ENCODE results near the gene P2RY14.

The P2RY14 gene

DNA sequence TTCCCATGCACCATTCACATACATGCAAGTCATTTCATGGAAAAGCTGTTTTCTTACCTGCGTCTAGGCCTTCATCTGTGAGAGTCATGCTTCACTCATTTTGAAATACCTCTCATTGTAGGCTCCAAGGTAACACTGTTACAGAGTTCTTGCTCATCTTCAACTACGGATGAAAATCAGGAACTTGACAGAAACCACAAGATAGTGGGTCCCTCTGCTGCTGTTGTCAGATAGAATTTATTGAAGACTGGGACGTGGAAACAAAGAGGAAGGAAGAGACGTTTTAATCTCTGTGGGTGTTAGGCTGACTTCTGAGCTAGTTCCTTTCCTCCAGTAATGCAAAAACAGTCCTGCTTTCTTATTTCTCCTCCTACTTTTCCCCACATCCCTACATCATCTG lies at the start of gene P2RY14:
P2RY14 (minus strand) TSS at position 313 of the 400 bp plus-strand sequence. CDS start 64,226 bp downstream, outside the sequence.
- DNase-seq (ENCODE audit: low read depth in 2 of 2), result no peak

DNA sequence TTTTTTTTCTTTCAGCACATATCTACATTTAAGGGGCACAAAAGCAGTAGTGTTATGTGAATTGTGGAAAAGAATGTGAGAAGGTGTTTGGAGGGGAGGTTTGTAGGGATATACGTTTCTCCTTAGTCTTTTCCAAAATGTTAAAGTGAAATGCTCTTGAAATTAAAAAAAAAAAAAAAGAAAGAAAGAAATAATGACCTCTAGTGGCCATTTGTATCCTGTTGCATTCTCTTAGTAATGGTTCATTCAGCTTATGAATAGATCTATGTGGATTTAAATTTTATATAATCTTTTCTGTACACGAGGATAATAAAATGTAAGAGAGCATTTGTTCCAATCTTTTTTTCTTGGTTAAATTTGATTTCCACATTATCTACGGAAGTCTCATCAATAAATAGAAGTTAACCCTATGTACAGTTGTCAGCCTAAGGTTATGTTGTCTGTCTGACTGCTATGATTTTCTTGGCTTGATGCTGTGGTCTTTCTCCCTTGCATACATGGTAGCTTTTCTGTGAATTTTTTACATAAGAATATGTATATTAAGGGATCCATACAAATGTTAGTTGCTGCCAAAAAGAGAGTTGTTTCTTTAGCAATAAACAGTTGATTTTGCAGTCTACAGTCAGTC lies 49.3 kb upstream of the P2RY14 start:
- DNase-seq (ENCODE audit: low read depth in 2 of 2), result no peak

DNA sequence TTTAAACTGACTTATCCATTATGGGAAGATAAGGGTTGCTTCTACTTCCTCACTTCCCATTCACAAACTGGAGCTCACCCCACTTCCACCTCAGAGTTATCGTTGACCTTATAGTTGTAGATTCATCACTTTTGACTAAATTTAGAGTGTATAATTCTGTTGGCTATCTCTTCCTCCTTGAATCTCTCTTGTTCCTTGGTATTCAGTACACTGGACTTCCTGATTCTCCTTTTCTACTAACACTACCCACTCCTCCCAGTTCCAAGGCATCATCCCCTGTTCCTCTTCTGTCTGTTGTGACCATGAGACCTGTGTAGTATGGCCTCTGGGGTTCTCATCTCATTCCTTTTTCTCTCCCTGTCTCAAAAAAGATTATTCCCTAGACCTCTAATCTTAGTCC lies 44.2 kb upstream of the P2RY14 start:
- no peak for DNase-seq (ENCODE audit: low read depth in 2 of 2)

DNA sequence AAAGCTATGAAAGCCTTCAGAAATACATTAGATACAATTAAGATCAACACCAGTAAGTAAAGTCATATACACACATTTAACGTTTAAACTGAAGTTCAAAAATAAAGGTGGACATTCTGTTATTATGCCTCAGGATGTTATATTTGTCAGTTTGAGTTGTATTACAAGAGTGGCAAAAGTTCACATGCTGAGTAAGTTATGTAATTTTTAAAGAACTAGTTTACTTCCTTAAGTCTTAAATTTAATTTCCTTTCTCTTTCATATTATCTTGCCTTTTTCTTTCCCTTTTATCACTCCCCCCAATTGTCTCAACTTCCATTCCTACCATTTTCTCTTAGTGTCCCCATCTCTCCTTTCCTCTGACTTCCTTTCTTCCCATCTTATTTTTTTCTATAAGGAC lies 43.2 kb upstream of the P2RY14 start:
- DNase-seq (ENCODE audit: low read depth in 2 of 2), result no peak

DNA sequence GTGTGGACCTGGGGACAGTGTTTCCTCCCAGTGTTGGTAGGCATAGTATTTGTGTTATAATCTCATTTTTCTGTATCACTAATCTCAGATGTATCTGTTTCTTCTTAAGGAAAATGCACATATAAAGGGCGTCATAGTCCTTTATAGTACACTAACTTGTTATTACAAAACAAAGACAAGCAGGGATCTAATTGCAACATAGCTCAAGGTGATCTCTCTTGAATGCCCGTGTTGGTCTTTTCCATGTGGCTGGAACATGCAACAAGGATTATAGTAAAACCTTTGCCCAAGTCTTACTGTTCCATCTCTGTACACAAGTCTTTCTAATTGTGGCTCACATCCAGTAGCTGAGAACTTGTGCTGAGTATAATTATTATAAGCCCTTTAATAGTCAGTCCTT lies 41.8 kb upstream of the P2RY14 start:
- no peak for DNase-seq (ENCODE audit: low read depth in 2 of 2)

DNA sequence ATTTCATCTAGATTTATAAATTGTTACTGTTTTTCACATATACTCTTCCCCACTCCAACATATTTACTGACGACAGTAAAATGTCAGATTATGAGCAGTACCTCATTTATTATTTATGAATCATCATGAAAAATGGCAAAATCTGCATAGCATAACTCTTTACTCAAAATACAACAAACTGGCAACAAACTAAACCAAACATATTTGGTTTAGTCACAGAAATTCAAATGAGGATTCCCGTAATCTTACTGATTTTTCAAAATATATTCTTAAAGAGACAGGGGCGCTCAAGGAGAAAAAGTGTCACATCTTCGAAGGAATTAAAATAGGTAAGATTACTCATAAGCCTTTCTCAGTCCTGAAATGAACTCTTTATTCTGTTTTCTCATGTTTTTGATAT lies 41.3 kb upstream of the P2RY14 start:
- no peak for DNase-seq (ENCODE audit: low read depth in 2 of 2)

DNA sequence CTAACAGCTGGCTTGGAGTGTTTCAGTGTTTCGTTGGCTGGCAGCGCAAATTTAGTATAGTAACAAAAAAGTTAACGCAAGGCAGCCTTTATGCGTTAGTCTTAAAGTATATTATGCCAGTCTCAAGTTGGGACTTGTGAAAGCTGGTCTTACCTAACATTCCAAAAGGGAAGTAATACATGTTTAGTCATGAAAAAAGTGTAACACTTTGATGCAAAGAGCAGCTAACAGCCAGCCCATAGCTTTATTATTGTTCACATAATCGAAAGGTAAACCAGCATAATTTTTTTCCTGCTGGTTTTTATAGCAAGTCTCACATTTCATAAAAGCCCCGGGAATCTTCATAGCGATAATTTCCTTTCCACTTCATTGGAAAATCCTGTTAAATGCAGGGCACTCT lies 40.6 kb upstream of the P2RY14 start:
- no peak for DNase-seq (ENCODE audit: low read depth in 2 of 2)

DNA sequence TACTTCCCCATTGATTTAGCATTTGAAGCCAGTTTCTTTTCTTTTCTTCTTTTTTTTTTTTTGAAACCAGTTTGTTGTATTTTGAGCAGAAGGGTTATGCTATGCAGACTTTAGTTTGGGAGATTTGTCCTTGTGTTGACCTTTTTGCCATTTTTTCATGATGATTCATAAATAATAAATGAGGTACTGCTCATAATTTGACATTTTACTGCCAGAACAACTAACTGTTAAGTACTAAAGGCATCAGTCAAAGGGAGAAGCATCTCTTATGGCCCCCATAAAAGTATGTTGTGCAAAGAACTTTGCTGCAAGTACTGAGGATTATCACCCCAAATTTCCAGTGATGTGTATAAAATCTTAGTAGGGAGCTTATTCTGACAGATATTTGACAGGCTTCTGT lies 40.0 kb upstream of the P2RY14 start:
- no peak for DNase-seq (ENCODE audit: low read depth in 2 of 2)

DNA sequence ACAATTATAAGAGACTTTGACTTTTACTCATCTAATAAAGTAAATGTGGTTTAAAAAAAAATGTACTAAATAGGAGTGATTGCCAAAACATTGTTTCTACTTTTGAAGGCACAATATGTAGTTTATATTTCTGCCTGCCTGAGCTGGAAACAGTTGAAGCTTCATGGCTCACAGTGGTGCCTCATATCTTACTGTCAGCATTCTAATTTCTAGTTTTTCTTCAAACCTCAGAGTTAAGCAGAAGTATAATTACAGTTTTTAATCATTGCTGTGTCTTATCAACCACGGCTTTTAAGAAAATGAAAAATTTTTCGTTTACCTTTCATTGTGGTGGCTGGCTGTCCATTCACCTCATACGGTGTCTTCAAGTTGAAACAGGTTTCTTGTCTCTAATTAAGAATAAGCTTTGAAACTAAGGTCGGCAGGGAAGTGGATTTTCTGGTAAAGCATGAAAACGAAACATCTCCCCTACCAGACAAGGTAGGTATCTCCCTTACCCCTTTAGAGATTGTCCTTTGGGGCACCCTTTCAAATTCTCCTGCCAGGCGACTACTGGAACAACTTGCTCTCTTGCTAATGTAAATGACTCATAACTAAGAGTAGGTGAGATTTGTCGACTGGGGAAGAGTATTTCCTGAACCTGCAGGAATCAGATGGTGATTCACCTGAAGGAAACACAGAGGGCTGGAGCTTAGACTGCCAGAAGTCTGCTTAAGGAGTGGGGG lies 38.1 kb upstream of the P2RY14 start, which contains the start of gene GPR87:
GPR87 (minus strand) TSS at position 554 of the 725 bp plus-strand sequence. CDS start 16,720 bp downstream, outside the sequence.
- DNase-seq (ENCODE audit: low read depth in 2 of 2), result no peak

DNA sequence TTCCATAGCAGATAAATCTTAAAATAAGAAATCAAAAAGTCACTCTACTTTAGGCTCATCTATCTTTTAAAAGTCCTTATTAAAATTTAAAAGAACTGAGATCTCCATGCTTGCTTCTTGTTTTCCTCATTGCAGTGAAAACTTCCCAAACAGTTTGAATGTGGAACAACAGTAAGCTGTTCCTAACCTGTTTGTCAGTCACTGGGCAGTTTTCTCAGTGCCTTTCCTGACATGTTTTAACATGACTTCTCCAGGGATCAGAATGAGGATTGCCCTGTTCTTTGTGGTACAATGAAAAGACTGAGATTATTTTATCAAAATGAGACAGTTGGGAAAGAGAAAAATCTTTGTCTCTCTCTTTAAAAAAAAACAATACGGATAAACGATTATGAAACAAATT lies 37.5 kb upstream of the P2RY14 start:
- no peak for DNase-seq (ENCODE audit: low read depth in 2 of 2)

DNA sequence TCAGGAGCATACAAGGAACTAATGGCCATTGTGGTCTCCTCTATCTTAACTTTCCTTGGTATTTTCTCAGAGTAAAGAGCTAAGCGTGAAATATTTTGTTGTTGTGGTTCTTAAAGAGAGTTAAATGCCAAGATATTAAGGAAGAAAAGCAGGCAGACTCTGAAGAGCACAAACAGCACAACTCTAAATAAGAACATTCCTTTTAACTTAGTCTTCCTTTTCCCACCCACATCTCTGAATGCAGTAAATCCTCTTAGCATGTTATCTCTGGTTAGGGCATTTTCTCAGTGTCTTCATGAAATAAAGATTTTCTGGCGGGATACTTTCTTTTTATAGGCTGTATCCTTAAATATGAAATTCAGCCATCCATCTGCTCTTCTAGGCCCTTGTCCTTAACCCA lies 36.8 kb upstream of the P2RY14 start:
- no peak for DNase-seq (ENCODE audit: low read depth in 2 of 2)

DNA sequence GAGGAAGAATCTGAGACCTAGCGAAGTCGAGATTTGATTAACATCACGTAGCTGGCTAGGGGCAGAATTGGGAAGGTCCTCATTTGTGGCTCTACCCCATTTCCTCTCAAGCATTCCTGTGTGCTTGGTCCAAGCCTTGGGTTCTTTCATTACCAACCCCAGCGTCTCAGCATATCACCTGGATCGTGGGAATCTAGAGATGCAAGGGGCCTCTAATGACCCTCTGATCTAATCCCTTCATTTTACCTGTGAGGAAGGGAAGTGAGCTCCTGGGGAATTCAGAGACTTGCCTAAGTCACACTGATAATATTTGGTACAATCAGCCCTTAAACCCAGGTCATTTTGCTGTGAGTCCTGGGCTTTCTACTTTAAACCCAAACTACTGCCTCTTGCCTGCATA lies 36.3 kb upstream of the P2RY14 start:
- no peak for DNase-seq (ENCODE audit: low read depth in 2 of 2)

DNA sequence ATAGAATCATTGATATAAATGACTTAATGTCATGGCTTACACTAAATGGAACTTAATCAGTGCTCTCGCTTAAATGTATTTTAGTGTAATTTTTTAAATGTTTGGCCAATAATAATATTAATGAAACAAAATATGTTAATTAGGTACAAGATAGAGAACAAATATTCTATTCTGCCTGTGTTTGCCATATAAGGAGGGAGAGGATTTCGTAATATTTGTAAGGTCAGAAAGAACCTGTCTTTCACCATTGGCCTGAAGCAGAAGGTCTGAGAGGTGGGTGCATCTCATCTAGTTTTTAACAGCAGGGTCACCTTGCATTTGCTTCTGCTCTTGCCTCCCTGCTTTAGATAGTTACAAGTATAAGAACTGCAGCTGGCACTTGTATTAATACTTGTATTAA lies 35.8 kb upstream of the P2RY14 start:
- DNase-seq (ENCODE audit: low read depth in 2 of 2), result no peak

DNA sequence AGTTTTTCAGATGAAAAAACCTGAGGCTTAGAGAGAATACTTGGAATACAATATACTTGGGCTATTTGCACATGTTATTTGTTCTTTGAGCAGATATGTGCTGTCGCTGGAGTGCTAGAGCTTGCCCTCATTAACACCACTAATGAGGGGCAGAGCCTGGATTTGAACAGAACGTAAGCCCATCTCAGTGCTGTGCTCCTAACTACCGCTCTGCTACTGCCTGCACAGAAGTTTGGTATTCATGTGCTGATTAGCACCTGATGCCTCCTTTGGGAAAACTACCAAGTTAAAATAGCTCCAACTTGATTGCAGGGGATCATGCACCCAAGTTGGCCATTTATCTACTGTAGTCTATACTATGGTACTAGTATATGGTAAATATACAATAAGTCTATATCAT lies 34.6 kb upstream of the P2RY14 start:
- DNase-seq (ENCODE audit: low read depth in 2 of 2), result no peak

DNA sequence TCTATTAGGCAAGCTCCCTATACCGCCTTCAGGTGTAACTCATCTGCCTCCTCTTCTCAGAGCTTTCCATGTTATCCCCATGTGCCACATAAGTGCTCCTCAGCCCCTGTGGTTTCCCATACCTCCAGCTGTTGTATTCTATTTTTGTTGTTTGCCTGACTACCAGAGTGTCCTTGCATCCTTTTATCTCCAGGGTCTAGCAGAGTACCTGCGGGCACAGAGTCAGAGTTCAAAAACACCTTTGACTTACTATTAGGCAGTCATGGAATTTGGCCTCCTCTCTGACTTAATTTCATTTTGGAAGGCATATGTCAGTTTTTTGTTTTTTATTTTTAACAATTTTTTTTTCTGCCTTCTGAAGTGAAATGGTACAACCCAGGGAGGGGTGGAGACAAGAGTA lies 31.2 kb upstream of the P2RY14 start:
- no peak for DNase-seq (ENCODE audit: low read depth in 2 of 2)

DNA sequence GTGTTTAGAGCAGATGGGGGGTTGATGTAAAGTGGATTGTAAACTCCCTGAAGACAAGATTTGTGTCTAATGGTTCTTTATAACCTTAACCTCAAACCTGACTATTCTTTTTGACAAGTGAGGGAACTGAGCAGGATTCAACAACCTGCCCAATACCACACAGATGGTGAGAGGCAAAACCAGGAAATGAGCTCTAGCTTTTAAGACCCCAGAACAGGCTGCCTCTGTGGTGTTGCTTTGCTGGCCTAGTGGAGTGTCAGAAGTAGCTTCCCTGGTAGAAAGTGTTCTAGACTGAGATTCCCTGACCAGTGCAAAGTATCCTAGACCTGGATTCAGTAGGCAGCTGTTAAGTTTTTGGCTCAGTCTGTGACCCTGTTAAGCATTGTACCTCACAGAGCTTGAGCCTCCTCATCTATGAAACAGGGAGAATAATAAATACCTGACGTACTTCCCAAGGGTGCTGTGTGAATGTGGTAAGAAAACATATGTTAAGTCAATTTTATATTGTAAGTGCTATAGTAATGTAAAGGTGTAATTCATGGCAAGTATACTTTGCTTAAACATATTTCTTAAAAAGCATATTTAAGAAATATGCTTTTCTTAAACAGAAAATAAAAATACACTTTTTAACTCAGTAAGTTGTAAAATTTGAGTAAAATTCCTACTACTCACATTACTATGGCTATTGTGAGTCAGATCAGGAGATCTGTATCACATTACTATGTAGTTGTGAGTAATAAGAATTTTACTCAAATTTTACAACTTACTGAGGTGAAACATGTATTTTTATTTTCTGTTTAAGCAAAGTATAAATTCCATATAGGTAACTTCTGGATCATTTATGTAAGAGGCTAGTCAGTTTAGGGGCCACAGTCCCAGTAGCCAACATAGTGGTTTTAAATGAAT lies 29.5 kb upstream of the P2RY14 start:
- DNase-seq (ENCODE audit: low read depth in 2 of 2), result no peak

DNA sequence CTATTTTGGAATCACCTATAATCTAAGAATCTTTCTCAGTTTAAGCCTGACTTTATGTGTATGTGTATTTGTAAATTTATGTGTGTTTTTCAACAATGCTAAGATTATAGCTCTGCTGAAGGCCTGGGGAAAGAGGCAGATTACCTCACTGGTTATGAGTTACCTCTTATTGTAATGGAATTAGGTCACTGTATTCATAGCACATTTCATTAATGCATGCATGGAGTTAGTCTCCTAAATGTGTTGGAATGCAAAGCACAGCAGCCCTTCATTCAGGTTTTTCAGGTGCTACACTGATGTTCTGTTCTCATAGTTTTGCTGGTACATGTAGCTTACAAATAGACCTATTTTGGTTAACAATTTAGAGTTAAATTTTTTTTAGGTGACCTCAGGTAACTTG lies 28.8 kb upstream of the P2RY14 start:
- no peak for DNase-seq (ENCODE audit: low read depth in 2 of 2)

DNA sequence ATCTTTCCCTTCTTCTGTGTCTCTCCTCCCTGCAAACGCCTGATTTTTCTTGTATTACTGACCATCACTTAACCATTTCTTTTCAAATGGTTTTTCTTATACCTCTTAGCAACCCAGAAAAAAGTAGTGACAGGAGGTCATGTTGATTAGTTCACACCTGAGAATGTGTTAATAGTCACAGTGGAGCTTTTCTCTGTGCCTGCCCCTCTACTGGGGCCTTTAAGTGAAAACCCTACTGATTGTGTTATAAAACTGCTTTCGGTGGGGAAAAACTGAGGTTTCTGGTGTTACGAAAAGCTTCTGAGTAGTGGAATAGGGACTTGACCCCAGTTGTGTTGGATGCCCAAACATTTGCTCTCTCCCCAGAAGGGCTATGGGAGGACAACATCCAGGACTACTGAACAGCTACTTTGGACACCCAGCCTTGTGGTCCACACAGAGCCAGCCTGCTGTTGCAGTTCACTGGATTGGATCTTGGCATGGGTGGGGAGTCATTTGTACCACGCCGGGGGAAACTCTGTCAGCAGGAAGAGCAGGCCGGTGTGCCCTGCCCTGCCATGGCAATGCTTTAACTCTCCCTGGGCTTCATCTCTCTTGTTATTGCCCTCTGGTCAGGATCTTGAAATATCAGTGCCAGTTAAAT lies 27.9 kb upstream of the P2RY14 start:
- no peak for DNase-seq (ENCODE audit: low read depth in 2 of 2)

DNA sequence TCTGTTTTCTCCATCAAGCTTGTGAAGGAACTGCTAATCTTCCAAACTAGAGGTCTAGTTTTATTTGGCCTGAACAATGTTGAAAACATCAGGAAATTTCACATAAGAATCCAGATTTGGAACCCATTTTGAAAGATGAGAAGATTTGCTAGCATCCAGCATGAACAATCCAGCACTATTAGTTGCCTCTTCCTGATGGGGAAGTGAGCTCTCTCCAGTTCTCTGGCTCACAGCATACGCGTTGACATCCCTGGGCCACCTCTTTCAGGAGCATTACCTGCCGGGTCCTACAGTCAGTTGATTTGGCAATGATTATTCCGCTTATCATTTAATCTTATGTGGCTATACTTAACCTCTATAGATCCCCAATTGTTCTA lies 27.4 kb upstream of the P2RY14 start:
- DNase-seq (ENCODE audit: low read depth in 2 of 2), result no peak

DNA sequence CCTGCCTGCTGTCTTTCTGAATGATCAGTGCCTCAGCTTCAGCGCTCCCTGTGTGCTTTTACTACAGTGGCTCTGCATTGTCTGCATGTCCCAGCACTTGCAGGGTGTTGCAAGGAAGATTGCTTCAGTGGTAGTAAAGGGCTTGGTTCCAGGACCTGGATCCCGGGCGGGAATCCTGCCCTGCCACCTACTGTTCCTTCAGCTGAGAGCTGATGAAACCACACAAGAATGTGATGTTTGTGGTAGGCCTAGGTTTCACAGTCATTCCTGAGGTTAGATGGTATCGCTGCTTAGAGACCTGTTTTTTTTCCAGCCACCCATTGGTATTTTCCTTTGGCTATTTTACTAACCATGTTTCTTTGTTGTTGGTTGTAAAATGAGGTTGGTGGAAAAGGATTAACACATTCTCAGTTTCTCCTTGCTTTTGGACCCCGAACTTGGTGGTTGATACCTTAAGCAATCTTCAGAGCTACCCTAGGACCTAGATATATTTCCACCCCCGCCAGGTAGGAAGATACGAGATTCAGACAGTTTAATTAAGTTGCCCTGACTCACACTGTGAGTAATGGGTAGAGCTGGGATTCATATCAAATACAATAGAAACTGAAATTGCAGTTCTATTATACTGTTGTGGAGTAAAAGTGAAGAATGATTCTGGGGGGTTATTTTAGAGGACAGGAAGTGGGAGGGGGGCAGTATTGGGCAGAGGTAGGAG lies 26.9 kb upstream of the P2RY14 start:
- DNase-seq (ENCODE audit: low read depth in 2 of 2), result no peak

DNA sequence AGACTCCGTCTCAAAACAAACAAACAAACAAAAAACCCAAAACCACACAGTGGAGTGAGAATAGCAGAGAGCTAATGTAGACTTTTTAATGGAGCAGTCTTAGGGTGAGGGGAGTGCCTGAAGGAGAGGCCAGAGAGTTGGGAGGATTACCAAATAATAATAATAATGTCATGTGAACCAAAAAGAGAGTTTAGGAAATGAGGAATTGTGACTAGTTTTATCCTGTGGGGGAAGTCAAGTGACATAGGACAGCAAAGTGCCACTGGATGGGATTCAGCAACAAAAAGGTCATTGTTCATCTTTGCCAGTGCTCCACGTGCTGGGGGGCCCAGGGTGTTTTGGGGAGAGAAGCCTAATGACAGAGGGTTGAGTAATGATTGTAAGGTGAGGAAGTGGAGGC lies 25.4 kb upstream of the P2RY14 start:
- DNase-seq (ENCODE audit: low read depth in 2 of 2), result no peak

DNA sequence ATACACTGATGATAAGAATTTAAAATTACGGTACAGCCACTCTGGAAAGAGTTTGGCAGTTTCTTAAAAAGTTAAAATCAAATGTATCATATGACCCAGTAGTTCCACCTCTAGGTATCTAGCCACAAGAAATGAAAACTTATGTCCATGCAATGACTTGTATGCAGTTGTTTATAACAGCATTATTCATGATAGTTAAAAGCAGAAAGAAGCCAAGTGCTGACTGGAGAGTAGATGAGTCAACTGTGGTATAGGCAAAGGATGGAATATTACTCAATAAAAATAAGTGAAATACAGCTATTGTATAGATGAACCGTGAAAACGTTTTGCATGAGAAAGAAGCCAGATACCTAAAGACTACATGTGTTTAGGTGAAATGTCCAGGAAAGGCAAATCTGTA lies 23.4 kb upstream of the P2RY14 start:
- DNase-seq (ENCODE audit: low read depth in 2 of 2), result no peak

Measured in stimulated activated CD8-positive, alpha-beta memory T cell treated with anti-CD3 and anti-CD28 coated beads, Interleukin-7, amount 100 ng/mL, for 1 hour (primary cell).